B cell (primary cell): Measurements from ENCODE around the gene CLOCK. TPM values are rescaled to one million over a fixed set of nuclear protein-coding genes. Genes with fewer than 3 reads are reported as not detected.

ENCODE experiments used
- ATAC-seq: fragments of 200-7000 bp; cut with Tn5 transposase; one replicate; pipeline ENCODE4 v1.10.0; 2021; ENCODE audit warnings: low read depth, mild to moderate bottlenecking, moderate number of reproducible peaks, moderate library complexity
- CTCF ChIA-PET: fragments of 350-600 bp; sonication (Branson Sonifier 250); formaldehyde crosslinking; loops from one replicate; lab custom pipeline; 2021; ENCODE audit warnings: antibody characterized with exemption, inconsistent platforms; lab: Charles Lee
- POLR2A ChIA-PET: fragments of 350-600 bp; sonication (Branson Sonifier 250); formaldehyde crosslinking; loops from one replicate; lab custom pipeline; 2021; ENCODE audit warnings: antibody characterized with exemption; lab: Charles Lee
- DNase-seq: peaks from one replicate; pipeline ENCODE4 v3.0.0; 2013
- H2AFZ ChIP-seq: 2 replicates; pipeline ENCODE4 v1.6.1; 2012; ENCODE audit warnings: mild to moderate bottlenecking, low read depth, low read length; ENCODE audit not compliant: insufficient read depth, poor library complexity, severe bottlenecking
- H3K27ac ChIP-seq, 2 donors: 1 replicate in 1 of 2; 2 replicates in 1 of 2; pipeline ENCODE4 v1.5.1; 2012 to 2013; ENCODE audit warnings: low read length in 2 of 2, mild to moderate bottlenecking in 2 of 2, moderate library complexity in 1 of 2
- H3K27me3 ChIP-seq, 4 experiments: fragments of 200-600 bp in 1 of 4; sonication (generic) in 1 of 4; replicated peaks in 1 of 4; 1 replicate in 2 of 4; 2 replicates in 2 of 4; pipeline versions ENCODE4 v1.6.1 to v1.7.0; 2013 to 2016; ENCODE audit warnings: low read length in 3 of 4, mild to moderate bottlenecking in 2 of 4, mixed read lengths in 1 of 4, moderate library complexity in 1 of 4; ENCODE audit not compliant: insufficient read depth in 4 of 4, control insufficient read depth in 3 of 4; ENCODE audit errors: control extremely low read depth in 1 of 4
- H3K36me3 ChIP-seq, 2 experiments: replicated peaks in 1 of 2; 1 replicate in 1 of 2; 2 replicates in 1 of 2; pipeline versions ENCODE4 v1.6.1 to v1.7.1; 2013; ENCODE audit warnings: low read length in 1 of 2; ENCODE audit not compliant: insufficient read depth in 2 of 2, control insufficient read depth in 1 of 2; ENCODE audit errors: control extremely low read depth in 1 of 2, extremely low read depth in 1 of 2
- H3K4me1 ChIP-seq, 2 donors: fragments of 200-600 bp in 1 of 2; sonication (generic) in 1 of 2; 1 replicate in 1 of 2; 2 replicates in 1 of 2; pipeline versions ENCODE4 v1.5.1 to v1.6.1; 2013 to 2017; ENCODE audit warnings: low read length in 2 of 2; ENCODE audit not compliant: control insufficient read depth in 2 of 2, insufficient read depth in 2 of 2
- H3K4me2 ChIP-seq: replicated peaks from 2 replicates; pipeline ENCODE3; 2012; ENCODE audit warnings: mild to moderate bottlenecking, low read depth, low read length; ENCODE audit not compliant: poor library complexity, severe bottlenecking
- H3K4me3 ChIP-seq, 5 experiments: fragments of 200-600 bp in 1 of 5; sonication (generic) in 1 of 5; 1 replicate in 3 of 5; 2 replicates in 2 of 5; pipeline versions ENCODE4 v1.5.1 to v1.7.0; 2011 to 2016; ENCODE audit warnings: low read length in 4 of 5, mild to moderate bottlenecking in 4 of 5, low read depth in 2 of 5, control low read depth in 1 of 5, moderate library complexity in 1 of 5; ENCODE audit not compliant: insufficient read depth in 1 of 5; ENCODE audit errors: control extremely low read depth in 1 of 5, extremely low read depth in 1 of 5
- H3K79me2 ChIP-seq: fragments of 200-600 bp; sonication (generic); one replicate; pipeline ENCODE4 v1.6.0; 2016; ENCODE audit warnings: low read length; ENCODE audit not compliant: control insufficient read depth, insufficient read depth
- H3K9ac ChIP-seq: fragments of 200-600 bp; sonication (generic); 2 replicates; pipeline ENCODE4 v1.6.1; 2017; ENCODE audit warnings: mild to moderate bottlenecking, low read length, moderate library complexity
- H3K9me3 ChIP-seq, 3 donors: one replicate each; pipeline versions ENCODE4 v1.6.1 to v1.7.1; 2013; ENCODE audit warnings: low read length in 2 of 3; ENCODE audit not compliant: control insufficient read depth in 2 of 3, insufficient read depth in 1 of 3; ENCODE audit errors: control extremely low read depth in 1 of 3
- H4K20me1 ChIP-seq: 2 replicates; pipeline ENCODE4 v1.6.0; 2012; ENCODE audit warnings: mild to moderate bottlenecking, low read length; ENCODE audit not compliant: insufficient read depth, control insufficient read depth, poor library complexity, severe bottlenecking
- H3K27ac Mint-ChIP-seq: one replicate; pipeline ENCODE4 v1.8.0; 2021; ENCODE audit warnings: mixed read lengths
- H3K27me3 Mint-ChIP-seq: one replicate; pipeline ENCODE4 v1.8.0; 2021; ENCODE audit warnings: mixed read lengths
- H3K4me1 Mint-ChIP-seq: one replicate; pipeline ENCODE4 v1.8.0; 2021; ENCODE audit warnings: mixed read lengths
- H3K4me3 Mint-ChIP-seq: one replicate; pipeline ENCODE4 v1.8.0; 2021; ENCODE audit warnings: mixed read lengths
- H3K9me3 Mint-ChIP-seq: one replicate; pipeline ENCODE4 v1.8.0; 2022; ENCODE audit warnings: mixed read lengths; ENCODE audit not compliant: insufficient read depth
- EZH2 ChIP-seq: IDR thresholded peaks from 2 replicates; pipeline ENCODE4 v1.6.1; 2012; ENCODE audit warnings: borderline replicate concordance, low read depth, mild to moderate bottlenecking, moderate library complexity, low read length; ENCODE audit not compliant: insufficient read depth, poor library complexity, severe bottlenecking
- WGBS: methylation state at CpG from one replicate; pipeline ENCODE4 v1.1.5; 2013; ENCODE audit warnings: missing lambda C conversion rate; ENCODE audit not compliant: insufficient coverage; 5-methylcytosine and 5-hydroxymethylcytosine counted together
- intact Hi-C: fragments of 100-400 bp; cut with micrococcal nuclease; formaldehyde crosslinking; loops from one replicate; pipeline ENCODE4 v1.10.0; 2022
- polyA plus RNA-seq: library from polyadenylated mRNA; depleted of rRNA; stranded (reverse); fragments of >200 nt; gene quantifications from 2 replicates; pipeline ENCODE4 v1.2.3, GENCODE V29; 2012
- total RNA-seq, 2 donors: library from RNA; stranded (reverse); fragments of 120-200 nt in 1 of 2; gene quantifications; 1 replicate in 1 of 2; 2 replicates in 1 of 2; pipeline versions ENCODE4 v1.2.3 to v1.2.4, GENCODE V29; 2013 to 2022
- TF ChIP-seq, protein P1 (sequence below): fragments of 200-600 bp; IDR thresholded peaks from one replicate; pipeline ENCODE4 v1.8.0; 2022; ENCODE audit warnings: antibody characterized with exemption, mild to moderate bottlenecking

The CLOCK gene
- total and polyA plus RNA-seq, 2 donors (not counting 1 experiment from before 2014, with no cell fraction given) = 2.8 to 14.2 TPM

DNA sequence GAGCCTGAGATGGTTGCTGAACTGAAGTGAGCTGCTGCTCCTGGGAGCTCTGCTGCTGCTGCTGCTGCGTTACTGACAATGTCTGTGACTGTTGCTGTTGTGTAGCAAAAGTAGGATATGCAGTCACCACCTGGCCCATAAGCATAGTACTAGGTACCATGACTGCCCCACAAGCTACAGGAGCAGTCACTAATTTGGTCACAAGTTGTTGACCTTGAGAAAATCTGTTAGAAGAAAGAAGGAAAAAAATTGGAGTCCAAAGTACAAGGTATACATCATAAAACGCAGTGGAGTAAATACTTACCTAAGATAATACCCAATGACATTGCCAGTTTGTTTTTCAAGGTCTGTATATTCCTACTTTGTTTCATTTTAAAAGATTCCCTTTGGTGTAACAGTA, 108.4 kb downstream of the CLOCK start:
- H3K27me3 Mint-ChIP-seq = no peaks in the 10 kb centered on the region
- H3K27me3 ChIP-seq = no peaks in the 10 kb centered on the region
- no peak overlapping the region for H3K27ac Mint-ChIP-seq
- no peak overlapping the region for H3K9ac ChIP-seq
- H3K9me3 Mint-ChIP-seq = no peaks in the 10 kb centered on the region
- no CpG with 5 or more reads among the region's 2 CpGs for WGBS
- POLR2A ChIA-PET = no interaction called here
- H3K4me2 ChIP-seq = no peak overlapping the region
- H3K79me2 ChIP-seq = no peaks in the 10 kb centered on the region
- no peak for DNase-seq
- intact Hi-C loops = no loop called here
- no peaks in the 10 kb centered on the region for H4K20me1 ChIP-seq
- CTCF ChIA-PET = interaction anchor here (1.3 kb wide), 1 partner anchor 28 kb away, joined by 3 read pairs; no protein-coding TSS in a partner anchor
- no peak overlapping the region for H3K4me3 Mint-ChIP-seq
- peaks cover 9% of the 10 kb centered on the region for H3K4me1 Mint-ChIP-seq
- peaks cover 14 to 48% of the 10 kb centered on the region in 2 experiments for H3K36me3 ChIP-seq
- no peak overlapping the region for H3K4me3 ChIP-seq
- no peak overlapping the region for H3K27ac ChIP-seq
- H3K4me1 ChIP-seq = no peaks in the 10 kb centered on the region
- ATAC-seq = no peak
- TF ChIP-seq, protein P1, sequence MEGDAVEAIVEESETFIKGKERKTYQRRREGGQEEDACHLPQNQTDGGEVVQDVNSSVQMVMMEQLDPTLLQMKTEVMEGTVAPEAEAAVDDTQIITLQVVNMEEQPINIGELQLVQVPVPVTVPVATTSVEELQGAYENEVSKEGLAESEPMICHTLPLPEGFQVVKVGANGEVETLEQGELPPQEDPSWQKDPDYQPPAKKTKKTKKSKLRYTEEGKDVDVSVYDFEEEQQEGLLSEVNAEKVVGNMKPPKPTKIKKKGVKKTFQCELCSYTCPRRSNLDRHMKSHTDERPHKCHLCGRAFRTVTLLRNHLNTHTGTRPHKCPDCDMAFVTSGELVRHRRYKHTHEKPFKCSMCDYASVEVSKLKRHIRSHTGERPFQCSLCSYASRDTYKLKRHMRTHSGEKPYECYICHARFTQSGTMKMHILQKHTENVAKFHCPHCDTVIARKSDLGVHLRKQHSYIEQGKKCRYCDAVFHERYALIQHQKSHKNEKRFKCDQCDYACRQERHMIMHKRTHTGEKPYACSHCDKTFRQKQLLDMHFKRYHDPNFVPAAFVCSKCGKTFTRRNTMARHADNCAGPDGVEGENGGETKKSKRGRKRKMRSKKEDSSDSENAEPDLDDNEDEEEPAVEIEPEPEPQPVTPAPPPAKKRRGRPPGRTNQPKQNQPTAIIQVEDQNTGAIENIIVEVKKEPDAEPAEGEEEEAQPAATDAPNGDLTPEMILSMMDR = no peak
- no peak for TF ChIP-seq EZH2
- no peaks in the 10 kb centered on the region for H3K9me3 ChIP-seq
- H2AFZ ChIP-seq = no peak overlapping the region

DNA sequence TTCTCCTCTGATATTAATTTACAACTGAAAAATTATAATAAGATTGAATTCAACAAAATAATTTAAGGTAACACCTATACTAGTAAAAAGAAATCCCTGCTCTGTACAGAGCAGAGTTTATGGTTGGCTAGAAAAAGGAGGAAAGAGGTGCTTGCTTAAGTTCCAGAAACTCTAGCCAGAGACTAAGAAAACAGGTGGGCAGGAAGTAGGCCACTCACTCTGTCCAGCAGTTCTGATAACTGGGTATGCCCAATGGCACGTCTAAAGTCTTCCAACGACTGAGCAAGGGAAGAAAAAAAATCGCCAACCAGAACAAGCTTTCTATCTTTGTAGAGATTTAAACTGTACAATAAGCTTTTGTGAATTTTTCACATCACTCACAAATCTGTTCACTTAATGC, 108.9 kb downstream of the CLOCK start:
- ChIA-PET POLR2A (no interaction called here), CTCF (interaction anchor here (1.3 kb wide), 2 partner anchors 27 to 112 kb away, joined by 3 to 4 read pairs; no protein-coding TSS in a partner anchor)
- no peaks in the 10 kb centered on the region for H3K79me2 ChIP-seq
- H3K9me3 ChIP-seq = no peaks in the 10 kb centered on the region
- H3K27ac Mint-ChIP-seq = no peak overlapping the region
- no peaks in the 10 kb centered on the region for H3K4me1 ChIP-seq
- no peaks in the 10 kb centered on the region for H3K9me3 Mint-ChIP-seq
- no peak overlapping the region for H2AFZ ChIP-seq
- no peak overlapping the region for H3K9ac ChIP-seq
- intact Hi-C loops = no loop called here
- H3K27ac ChIP-seq = no peak overlapping the region
- H3K36me3 ChIP-seq = peaks cover 15 to 53% of the 10 kb centered on the region in 2 experiments
- peaks cover 9% of the 10 kb centered on the region for H3K4me1 Mint-ChIP-seq
- no peak for TF ChIP-seq EZH2
- TF ChIP-seq, protein P1 = no peak
- 100% methylated on average over 1 of the region's 3 CpGs for WGBS
- H3K4me2 ChIP-seq = no peak overlapping the region
- H3K4me3 ChIP-seq = no peak overlapping the region
- H3K27me3 Mint-ChIP-seq = no peaks in the 10 kb centered on the region
- H4K20me1 ChIP-seq = no peaks in the 10 kb centered on the region
- no peak overlapping the region for H3K4me3 Mint-ChIP-seq
- H3K27me3 ChIP-seq = no peaks in the 10 kb centered on the region
- ATAC-seq = no peak
- DNase-seq = no peak
